ACC112 (cell line): ENCODE results near the gene HSPA8.
"Not testable (repeated sequence)": the region's sequence is repeated elsewhere in the genome, so short reads cannot be mapped to it uniquely, and the experiment has no call there.

Experiments used
- H2AFZ ChIP-seq: fragments of 200-600 bp; sonication (generic); one replicate; pipeline ENCODE4 v1.6.0; 2017; ENCODE audit warnings: antibody characterized with exemption, low read length; ENCODE audit not compliant: unreplicated experiment
- H3K27ac ChIP-seq: fragments of 200-600 bp; sonication (generic); 2 replicates; pipeline ENCODE4 v1.5.1; 2014; ENCODE audit warnings: low read depth, mild to moderate bottlenecking, antibody characterized with exemption, low read length, moderate library complexity
- H3K27me3 ChIP-seq: fragments of 200-600 bp; sonication (generic); 2 replicates; pipeline ENCODE4 v1.6.1; 2014; ENCODE audit warnings: mild to moderate bottlenecking, antibody characterized with exemption, low read length, moderate library complexity, mixed read lengths; ENCODE audit not compliant: insufficient read depth
- H3K36me3 ChIP-seq: fragments of 200-600 bp; sonication (generic); 2 replicates; pipeline ENCODE4 v1.6.1; 2016; ENCODE audit warnings: mild to moderate bottlenecking, antibody characterized with exemption, low read length, moderate library complexity, mixed read lengths; ENCODE audit not compliant: insufficient read depth
- H3K4me1 ChIP-seq: fragments of 200-600 bp; sonication (generic); one replicate; pipeline ENCODE4 v1.6.1; 2016; ENCODE audit warnings: low read length, mixed read lengths; ENCODE audit not compliant: insufficient read depth, unreplicated experiment, control insufficient read depth
- H3K4me3 ChIP-seq: fragments of 200-600 bp; sonication (generic); 2 replicates; pipeline ENCODE4 v1.5.1; 2014; ENCODE audit warnings: mild to moderate bottlenecking, low read depth, low read length
- H3K79me2 ChIP-seq: fragments of 200-600 bp; sonication (generic); one replicate; pipeline ENCODE4 v1.6.0; 2016; ENCODE audit warnings: low read length; ENCODE audit not compliant: control insufficient read depth, unreplicated experiment, insufficient read depth

HSPA8 gene

DNA sequence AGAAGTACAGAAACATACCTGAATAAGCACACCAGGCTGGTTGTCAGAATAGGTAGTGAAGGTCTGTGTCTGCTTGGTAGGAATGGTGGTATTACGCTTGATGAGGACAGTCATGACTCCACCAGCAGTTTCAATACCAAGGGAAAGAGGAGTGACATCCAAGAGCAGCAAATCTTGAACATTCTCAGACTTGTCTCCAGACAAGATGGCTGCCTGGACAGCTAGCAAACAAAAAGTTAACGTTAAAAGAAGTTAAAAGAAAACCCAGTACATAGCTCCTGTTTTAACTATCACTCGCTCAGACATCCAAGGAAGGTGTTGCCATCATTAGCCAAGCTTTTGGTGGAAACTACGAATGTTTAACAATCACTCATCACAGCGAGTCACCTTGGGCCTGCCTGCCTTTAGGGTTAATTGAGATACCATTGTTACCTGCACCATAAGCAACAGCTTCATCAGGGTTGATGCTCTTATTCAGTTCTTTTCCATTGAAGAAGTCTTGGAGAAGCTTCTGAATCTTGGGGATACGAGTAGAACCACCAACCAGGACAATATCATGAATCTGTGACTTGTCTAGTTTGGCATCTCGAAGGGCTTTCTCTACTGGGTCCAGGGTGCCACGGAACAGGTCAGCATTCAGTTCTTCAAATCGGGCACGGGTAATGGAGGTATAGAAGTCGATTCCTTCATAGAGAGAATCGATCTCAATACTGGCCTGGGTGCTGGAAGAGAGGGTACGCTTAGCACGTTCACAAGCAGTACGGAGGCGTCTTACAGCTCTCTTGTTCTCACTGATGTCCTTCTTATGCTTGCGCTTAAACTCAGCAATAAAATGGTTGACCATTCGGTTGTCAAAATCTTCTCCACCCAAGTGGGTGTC, 2.7 kb downstream of the HSPA8 start:
- peak overlapping the region; percentile 22 for H3K27ac ChIP-seq
- peaks cover 37% of the 10 kb centered on the region for H3K4me1 ChIP-seq
- peaks cover 66% of the 10 kb centered on the region for H3K36me3 ChIP-seq
- not testable (repeated sequence) for H3K27me3 ChIP-seq, H2AFZ ChIP-seq
- H3K4me3 ChIP-seq = peak overlapping the region; percentile 87
- peaks cover 69% of the 10 kb centered on the region for H3K79me2 ChIP-seq

- Histone ChIP-seq H3K36me3 (peaks cover 66% of the 10 kb centered on the region), H3K79me2 (peaks cover 54% of the 10 kb centered on the region), H3K27ac (peak overlapping the region; percentile 44; the same call in 1 of the 2 replicates), H3K4me1 (peaks cover 28% of the 10 kb centered on the region), H2AFZ (no peak overlapping the region), H3K4me3 (peak overlapping the region; percentile 87), H3K27me3 (no peaks in the 10 kb centered on the region)
Measured at GRCh38 chr11:123057661-123058305, 4.2 kb downstream of the HSPA8 start.

GRCh38 chr11:123056835-123057491, 5.0 kb downstream of the HSPA8 start:
- Histone ChIP-seq H3K27me3 (no peaks in the 10 kb centered on the region), H2AFZ (no peak overlapping the region), H3K4me3 (peak overlapping the region; percentile 87), H3K27ac (peak overlapping the region; percentile 44), H3K79me2 (peaks cover 52% of the 10 kb centered on the region), H3K4me1 (peaks cover 28% of the 10 kb centered on the region), H3K36me3 (peaks cover 66% of the 10 kb centered on the region)

- H2AFZ ChIP-seq = no peak overlapping the region
- peaks cover 28% of the 10 kb centered on the region for H3K4me1 ChIP-seq
- H3K36me3 ChIP-seq = peaks cover 54% of the 10 kb centered on the region
- H3K27me3 ChIP-seq = no peaks in the 10 kb centered on the region
- peaks cover 35% of the 10 kb centered on the region for H3K79me2 ChIP-seq
- peak overlapping the region; percentile 24; the same call in 1 of the 2 replicates for H3K27ac ChIP-seq
- H3K4me3 ChIP-seq = no peak overlapping the region
Measured at GRCh38 chr11:123055191-123055901, 6.6 kb downstream of the HSPA8 start.

DNA sequence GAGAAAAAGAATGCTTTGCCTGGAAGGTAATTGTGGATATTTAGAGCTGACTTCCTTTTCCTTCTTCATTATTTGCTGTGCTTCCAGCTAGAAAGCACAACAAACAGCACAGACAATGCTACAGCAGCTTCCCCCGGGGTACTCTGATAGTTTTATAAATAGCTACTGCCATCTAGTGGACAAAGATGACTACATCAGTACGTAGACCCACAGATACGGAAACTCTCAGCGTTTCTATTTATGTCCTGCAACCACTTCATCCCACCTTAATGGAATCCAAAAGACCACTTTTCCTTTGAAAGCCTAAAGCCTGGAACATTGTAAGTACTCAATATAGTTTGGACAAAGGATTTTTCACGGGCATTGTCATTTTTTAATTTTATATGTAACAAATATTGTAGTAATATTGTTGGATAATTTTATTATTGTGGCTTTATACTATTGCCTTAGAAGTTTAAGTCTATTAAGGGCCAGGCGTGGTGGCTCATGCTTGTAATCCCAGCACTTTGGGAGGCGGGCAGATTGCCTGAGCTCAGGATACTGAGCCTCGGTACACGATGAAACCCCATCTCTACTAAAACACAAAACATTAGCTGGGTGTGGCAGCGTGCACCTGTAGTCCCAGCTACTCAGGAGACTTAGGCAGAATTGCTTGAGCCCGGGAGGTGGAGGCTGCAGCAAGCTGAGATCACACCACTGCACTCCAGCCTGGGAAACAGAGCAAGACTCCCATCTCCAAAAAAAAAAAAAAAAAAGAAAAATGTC, 7.5 kb downstream of the HSPA8 start:
- H3K27ac ChIP-seq = no peak overlapping the region
- H3K27me3 ChIP-seq = no peaks in the 10 kb centered on the region
- no peak overlapping the region for H3K4me3 ChIP-seq
- no peak overlapping the region for H2AFZ ChIP-seq
- H3K36me3 ChIP-seq = peaks cover 45% of the 10 kb centered on the region
- peaks cover 28% of the 10 kb centered on the region for H3K4me1 ChIP-seq
- H3K79me2 ChIP-seq = peaks cover 27% of the 10 kb centered on the region

GRCh38 chr11:123052901-123053721, 8.8 kb downstream of the HSPA8 start:
- H3K36me3 ChIP-seq = peaks cover 32% of the 10 kb centered on the region
- no peaks in the 10 kb centered on the region for H3K27me3 ChIP-seq
- no peak overlapping the region for H3K4me3 ChIP-seq
- no peak overlapping the region for H2AFZ ChIP-seq
- peaks cover 13% of the 10 kb centered on the region for H3K79me2 ChIP-seq
- no peak overlapping the region for H3K27ac ChIP-seq
- H3K4me1 ChIP-seq = peaks cover 19% of the 10 kb centered on the region

DNA sequence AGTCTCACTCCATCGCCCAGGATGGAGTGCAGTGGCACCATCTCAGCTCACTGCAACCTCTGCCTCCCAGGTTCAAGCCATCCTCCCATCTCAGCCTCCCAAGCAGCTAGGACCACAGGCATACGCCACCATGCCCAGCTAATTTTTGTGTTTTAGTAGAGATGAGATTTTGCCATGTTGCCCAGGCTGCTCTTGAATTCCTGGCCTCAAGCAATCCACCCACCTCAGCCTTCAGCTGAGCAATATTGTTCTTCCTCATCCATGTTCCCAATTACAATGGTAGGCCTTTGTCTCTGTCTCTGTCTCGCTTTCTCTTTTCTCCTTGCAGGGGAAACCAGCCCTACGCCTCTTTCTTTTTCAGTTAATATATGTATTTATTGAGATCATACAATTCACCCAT, 10.3 kb downstream of the HSPA8 start:
- Histone ChIP-seq H3K27me3 (no peaks in the 10 kb centered on the region), H3K36me3 (peaks cover 17% of the 10 kb centered on the region), H3K4me3 (no peak overlapping the region), H3K79me2 (no peaks in the 10 kb centered on the region), H3K27ac (no peak overlapping the region), H3K4me1 (peaks cover 4% of the 10 kb centered on the region), H2AFZ (no peak overlapping the region)

GRCh38 chr11:123051146-123051545, 10.8 kb downstream of the HSPA8 start:
- no peaks in the 10 kb centered on the region for H3K79me2 ChIP-seq
- H3K27ac ChIP-seq = no peak overlapping the region
- H2AFZ ChIP-seq = no peak overlapping the region
- H3K36me3 ChIP-seq = peaks cover 12% of the 10 kb centered on the region
- no peak overlapping the region for H3K4me3 ChIP-seq
- H3K27me3 ChIP-seq = no peaks in the 10 kb centered on the region
- peaks cover 2% of the 10 kb centered on the region for H3K4me1 ChIP-seq

DNA sequence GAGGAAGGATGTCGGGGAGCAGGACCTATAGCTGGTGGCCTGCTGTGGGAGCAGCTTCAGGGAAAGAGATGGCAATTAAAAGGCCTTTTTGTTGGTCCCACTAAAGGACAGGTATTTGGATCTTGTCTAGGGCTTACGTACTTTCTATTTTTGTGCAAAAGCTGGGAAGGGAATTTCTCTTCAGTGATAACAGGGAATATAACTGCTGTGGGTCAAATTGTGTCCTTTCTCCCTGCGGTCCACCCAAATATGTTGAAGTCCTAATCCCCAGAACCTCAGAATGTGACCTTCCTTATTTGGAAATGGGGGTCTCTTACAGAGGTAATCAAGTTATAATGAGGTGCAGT, 14.0 kb downstream of the HSPA8 start:
- Histone ChIP-seq H3K27me3 (no peaks in the 10 kb centered on the region), H2AFZ (no peak overlapping the region), H3K27ac (no peak overlapping the region), H3K36me3 (no peaks in the 10 kb centered on the region), H3K79me2 (no peaks in the 10 kb centered on the region), H3K4me1 (no peaks in the 10 kb centered on the region), H3K4me3 (no peak overlapping the region)
